GM06990 (cell line): Measurements from ENCODE around the gene ACOT8.

Experiments
- DNase-seq: peaks from one replicate; pipeline ENCODE4 v3.0.0-alpha.2; 2011; ENCODE audit not compliant: insufficient read length; ENCODE audit errors: extremely low read depth
- H3K27me3 ChIP-seq: replicated peaks from 2 replicates; pipeline ENCODE4 v1.6.0; 2011; ENCODE audit warnings: low read length; ENCODE audit not compliant: control insufficient read depth, insufficient read depth
- H3K36me3 ChIP-seq: 2 replicates; pipeline ENCODE4 v1.5.1; 2011; ENCODE audit warnings: low read length; ENCODE audit not compliant: control insufficient read depth, insufficient read depth
- H3K4me3 ChIP-seq: replicated peaks from 2 replicates; pipeline ENCODE4 v1.5.1; 2011; ENCODE audit warnings: low read depth, mild to moderate bottlenecking, control low read depth, low read length
- CTCF ChIP-seq: IDR thresholded peaks from 2 replicates; pipeline ENCODE4 v1.5.1; 2011; ENCODE audit warnings: low read length, control low read depth, mild to moderate bottlenecking, inconsistent platforms; ENCODE audit not compliant: insufficient read depth, poor library complexity, severe bottlenecking

The ACOT8 gene

GRCh38 chr20:45848421-45848820 lies 8.8 kb downstream of the ACOT8 start:
- Histone ChIP-seq H3K4me3 (no peak overlapping the region), H3K36me3 (peaks cover 17% of the 10 kb centered on the region), H3K27me3 (no peaks in the 10 kb centered on the region)
- no peak for DNase-seq
- TF ChIP-seq CTCF = no peak

- peaks cover 19% of the 10 kb centered on the region for H3K36me3 ChIP-seq
These were observed 11.7 kb downstream of the ACOT8 start for GRCh38 chr20:45845452-45845851.

DNA sequence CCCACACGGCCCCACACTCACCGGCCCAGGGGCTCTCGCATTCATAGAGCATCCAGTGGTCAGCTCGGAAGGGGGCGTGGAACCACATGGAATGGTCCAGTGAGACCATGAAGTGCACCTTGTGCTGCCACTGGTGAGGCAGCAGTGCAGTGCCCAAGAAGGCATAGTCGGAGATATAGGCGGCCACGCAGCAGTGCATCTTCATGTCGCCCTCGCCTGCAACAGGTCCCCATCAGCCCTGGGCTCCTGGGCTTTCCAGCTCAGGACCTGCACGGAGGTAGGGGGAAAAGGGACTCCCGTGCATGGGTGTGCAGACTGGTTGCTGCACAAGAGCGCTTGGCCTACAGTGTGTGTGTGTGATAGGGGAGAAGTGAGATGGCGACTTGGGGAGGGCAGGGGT lies 13.7 kb downstream of the ACOT8 start:
- Histone ChIP-seq H3K36me3 (peaks cover 15% of the 10 kb centered on the region), H3K27me3 (no peaks in the 10 kb centered on the region), H3K4me3 (no peak overlapping the region)
- DNase-seq = no peak
- TF ChIP-seq CTCF = no peak

More at GRCh38 chr20:45845452-45845851, 11.7 kb downstream of the ACOT8 start:
- no peak overlapping the region for H3K4me3 ChIP-seq
- no peak for DNase-seq
- no peaks in the 10 kb centered on the region for H3K27me3 ChIP-seq
- no peak for TF ChIP-seq CTCF

- DNase-seq = no peak
- no peak overlapping the region for H3K4me3 ChIP-seq
- no peak for TF ChIP-seq CTCF
- H3K27me3 ChIP-seq = no peaks in the 10 kb centered on the region
- H3K36me3 ChIP-seq = peaks cover 14% of the 10 kb centered on the region
These were observed 14.9 kb downstream of the ACOT8 start for GRCh38 chr20:45842169-45842812.

DNA sequence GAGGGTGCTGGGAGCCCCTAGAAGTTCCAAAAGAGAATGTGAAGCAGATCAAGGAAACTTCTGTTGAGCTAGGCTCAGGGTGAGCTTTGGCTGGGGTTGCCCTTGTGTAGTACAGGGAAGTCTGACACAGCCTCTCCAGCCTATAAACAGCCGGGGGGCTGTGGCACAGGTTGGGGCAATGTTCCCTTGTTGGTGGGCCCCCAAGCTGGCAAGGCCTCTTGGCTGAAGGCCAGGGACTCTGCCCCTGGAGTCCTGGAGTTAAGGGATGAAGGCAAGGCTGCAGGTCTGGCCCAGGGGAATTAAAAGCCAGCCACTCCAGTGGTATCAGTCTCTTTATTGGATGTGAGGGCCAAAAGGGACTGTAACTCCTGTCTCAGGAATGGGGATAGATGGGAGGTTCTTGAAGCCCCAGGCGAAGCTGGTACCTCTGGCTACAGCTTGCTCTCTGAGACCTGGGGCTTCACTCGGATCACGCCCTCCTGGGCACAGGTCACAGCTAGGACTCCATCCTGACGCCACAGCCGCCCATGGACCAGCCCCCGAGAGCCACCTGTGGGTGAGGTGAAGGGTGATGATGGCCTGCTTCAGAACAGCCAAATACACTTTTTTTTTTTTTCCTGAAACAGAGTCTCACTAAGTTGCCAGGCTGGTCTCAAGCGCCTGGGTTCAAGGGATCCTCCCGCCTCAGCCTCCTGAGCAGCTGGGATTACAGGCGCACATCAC lies 15.6 kb downstream of the ACOT8 start:
- Histone ChIP-seq H3K27me3 (no peaks in the 10 kb centered on the region), H3K4me3 (no peak overlapping the region), H3K36me3 (peaks cover 14% of the 10 kb centered on the region)
- DNase-seq = no peak
- no peak for TF ChIP-seq CTCF
